Mesenteric fat pad (tissue), 1 donor: ENCODE data around the gene DES. TPM values are rescaled to one million over a fixed set of nuclear protein-coding genes. Genes with fewer than 3 reads are reported as not detected.

Experiments used
- DNase-seq: peaks from one replicate; pipeline ENCODE4 v3.0.0-alpha.2; 2020; ENCODE audit warnings: low spot score
- total RNA-seq: library from RNA; stranded (reverse); fragmentation: NEBNext Ultra II Directional; extraction: Animal tissue kit (Norgen Biotek cat#: 25700); gene quantifications from one replicate; pipeline ENCODE4 v1.2.1, GENCODE V29; 2021
- donor health status: DM: yes; HTN: yes; CAD: no.

The DES gene
- total RNA-seq, 1 donor from 2014 or later, result 62.5 TPM

GRCh38 chr2:219471476-219472371 is 53.5 kb downstream of the DES start:
- no peak for DNase-seq

DNA sequence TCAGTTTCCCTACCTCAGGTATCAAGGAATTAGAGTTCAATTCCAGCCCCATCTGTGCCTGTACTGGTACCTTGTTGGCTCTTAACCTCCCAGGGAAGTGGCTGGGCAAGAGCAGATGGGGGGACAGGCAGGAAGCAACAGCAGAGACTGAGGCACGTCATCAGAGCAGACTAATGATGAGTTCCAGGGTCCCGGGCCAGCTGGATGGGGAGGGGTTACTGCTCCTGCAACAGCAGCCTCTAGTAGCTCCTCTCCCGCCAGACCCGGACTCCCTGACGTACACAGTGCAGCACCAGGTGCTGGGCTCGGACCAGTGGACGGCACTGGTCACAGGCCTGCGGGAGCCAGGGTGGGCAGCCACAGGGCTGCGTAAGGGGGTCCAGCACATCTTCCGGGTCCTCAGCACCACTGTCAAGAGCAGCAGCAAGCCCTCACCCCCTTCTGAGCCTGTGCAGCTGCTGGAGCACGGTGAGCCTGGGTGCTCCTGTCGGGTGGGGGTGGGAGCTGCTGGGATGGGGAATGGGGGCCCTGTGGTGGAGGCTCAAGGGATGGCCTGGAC is 54.5 kb downstream of the DES start:
- no peak for DNase-seq

GRCh38 chr2:219473511-219473910 is 55.3 kb downstream of the DES start:
- DNase-seq, result no peak

DNA sequence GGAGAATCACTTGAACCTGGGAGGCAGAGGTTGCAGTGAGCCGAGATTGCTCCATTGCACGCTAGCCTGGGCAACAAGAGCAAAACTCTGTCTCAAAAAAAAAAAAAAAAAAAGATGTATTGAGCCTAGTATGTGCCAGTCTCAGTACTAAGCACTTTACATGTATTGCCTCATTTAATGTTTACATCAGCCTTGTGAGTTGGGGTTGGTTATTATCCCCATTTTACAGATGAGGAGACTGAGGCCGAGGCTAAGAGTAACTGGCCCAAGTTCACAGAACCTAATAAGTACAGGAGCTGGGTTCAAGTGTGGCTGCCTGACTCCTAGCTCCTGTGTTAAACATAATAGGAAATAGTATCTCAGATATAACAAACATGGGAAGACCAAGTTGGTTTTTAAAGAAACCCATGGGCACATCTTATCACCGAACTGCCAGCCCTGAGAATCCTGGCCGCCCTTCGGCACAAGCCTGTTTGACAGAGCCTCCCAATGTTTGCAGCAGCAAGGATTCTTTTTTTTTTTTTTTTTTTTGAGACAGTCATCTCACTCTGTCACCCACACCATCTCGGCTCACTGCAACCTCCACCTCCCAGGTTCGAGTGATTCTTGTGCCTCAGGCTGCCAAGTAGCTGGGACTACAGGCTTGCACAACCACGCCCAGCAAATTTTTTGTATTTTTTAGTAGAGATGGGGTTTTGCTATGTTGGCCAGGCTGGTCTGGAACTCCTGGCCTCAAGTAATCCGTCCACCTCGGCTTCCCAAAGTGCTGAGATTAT is 56.3 kb downstream of the DES start:
- DNase-seq, result no peak

DNA sequence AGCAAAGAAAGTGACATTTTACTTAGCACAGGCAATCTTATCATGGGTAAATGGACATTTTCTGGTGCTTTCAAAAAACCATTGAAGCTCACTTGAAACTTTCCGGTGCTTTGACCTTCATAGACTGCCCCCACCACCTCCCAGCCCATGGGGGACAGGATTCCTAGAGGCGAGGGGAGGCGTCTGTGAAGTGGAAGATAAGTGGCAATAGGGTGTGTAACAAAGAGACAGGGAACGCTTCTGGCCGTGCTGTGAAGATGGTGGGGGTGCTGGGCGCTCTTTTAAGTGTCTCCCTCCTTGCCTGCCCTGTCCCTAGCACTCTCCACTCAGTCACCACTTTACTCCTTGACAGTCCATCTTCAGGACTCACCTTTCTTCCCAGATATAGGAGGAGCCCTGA is 57.1 kb downstream of the DES start:
- no peak for DNase-seq

GRCh38 chr2:219475697-219476651 is 57.8 kb downstream of the DES start:
- DNase-seq, result no peak

Other genes with a start within 250 kb of the DES start
- 0.93 TPM for gene SLC23A3, start 248.3 kb upstream of the DES start, total RNA-seq
- gene CNPPD1, start 241.5 kb upstream of the DES start, total RNA-seq, result 82.8 TPM
- gene RETREG2, start 240.1 kb upstream of the DES start, total RNA-seq, result 68.1 TPM
- gene ZFAND2B, start 211.6 kb upstream of the DES start, total RNA-seq, result 31.3 TPM
- gene ABCB6, start 199.4 kb upstream of the DES start, total RNA-seq, result 36.5 TPM
- 59.0 TPM for gene ATG9A, start 188.7 kb upstream of the DES start, total RNA-seq
- gene ANKZF1, start 188.6 kb upstream of the DES start, total RNA-seq, result 15.9 TPM
- 13.5 TPM for gene GLB1L, start 172.9 kb upstream of the DES start, total RNA-seq
- gene STK16, start 172.9 kb upstream of the DES start, total RNA-seq, result 16.1 TPM
- gene TUBA4B, start 165.1 kb upstream of the DES start, total RNA-seq, result not detected
- gene TUBA4A, start 164.5 kb upstream of the DES start, total RNA-seq, result 21.7 TPM
- gene DNAJB2, start 139.0 kb upstream of the DES start, total RNA-seq, result 67.5 TPM
- not detected for gene PTPRN, start 109.0 kb upstream of the DES start, total RNA-seq
- not detected for gene RESP18, start 85.6 kb upstream of the DES start, total RNA-seq
- 78.6 TPM for gene DNPEP, start 30.5 kb upstream of the DES start, total RNA-seq
- gene SPEG, start 16.5 kb downstream of the DES start, total RNA-seq, result 4.7 TPM
- 32.4 TPM for gene GMPPA, start 80.5 kb downstream of the DES start, total RNA-seq
- not detected for gene ASIC4, start 96.1 kb downstream of the DES start, total RNA-seq
- 24.1 TPM for gene CHPF, start 125.4 kb downstream of the DES start, total RNA-seq
- gene TMEM198, start 125.7 kb downstream of the DES start, total RNA-seq, result 2.6 TPM
- gene OBSL1, start 153.2 kb downstream of the DES start, total RNA-seq, result 61.5 TPM
- gene INHA, start 153.9 kb downstream of the DES start, total RNA-seq, result 0.45 TPM
- gene STK11IP, start 179.5 kb downstream of the DES start, total RNA-seq, result 17.1 TPM
- gene SLC4A3, start 209.3 kb downstream of the DES start, total RNA-seq, result 6.7 TPM